H1 (cell line): Measurements from ENCODE around the gene ZFAND4. TPM values are rescaled to one million over a fixed set of nuclear protein-coding genes. Genes with fewer than 3 reads are reported as not detected.

ENCODE experiments used
- CTCF ChIA-PET: fragments of 300-600 bp; sonication (Branson Sonifier 250); formaldehyde crosslinking; loops from one replicate; lab custom pipeline; 2021; ENCODE audit not compliant: partially characterized antibody; lab: Charles Lee
- POLR2A ChIA-PET: fragments of 300-600 bp; sonication (Branson Sonifier 250); formaldehyde crosslinking; loops from one replicate; lab custom pipeline; 2021; ENCODE audit warnings: inconsistent platforms; ENCODE audit not compliant: partially characterized antibody; lab: Charles Lee
- DNase-seq, 2 experiments: peaks; one replicate each; pipeline versions ENCODE4 v3.0.0 to v3.0.0-alpha.2; 2010 to 2022; ENCODE audit warnings: low spot score in 2 of 2, low read depth in 1 of 2, mixed read lengths in 1 of 2
- FAIRE-seq: peaks from 2 replicates; lab custom pipeline; 2011; peaks lifted over from hg19 to GRCh38; lab: Jason Lieb, UNC
- H2AFZ ChIP-seq: 2 replicates; pipeline ENCODE4 v1.8.1; 2012; ENCODE audit warnings: low read length, inconsistent platforms
- H2AK5ac ChIP-seq: 2 replicates; pipeline ENCODE4 v1.6.1; 2013; ENCODE audit warnings: low read depth, low read length
- H2BK120ac ChIP-seq: replicated peaks from 2 replicates; pipeline ENCODE3; 2013; ENCODE audit warnings: low read depth, low read length, inconsistent platforms
- H2BK12ac ChIP-seq: 2 replicates; pipeline ENCODE4 v1.6.1; 2013; ENCODE audit warnings: low read depth, low read length
- H2BK15ac ChIP-seq: 2 replicates; pipeline ENCODE4 v1.6.1; 2013; ENCODE audit warnings: low read length
- H2BK20ac ChIP-seq: 2 replicates; pipeline ENCODE4 v1.6.1; 2013; ENCODE audit warnings: low read length
- H2BK5ac ChIP-seq: 2 replicates; pipeline ENCODE4 v1.6.1; 2013; ENCODE audit warnings: low read depth, low read length
- H3K14ac ChIP-seq: 2 replicates; pipeline ENCODE4 v1.6.1; 2013; ENCODE audit warnings: inconsistent platforms; ENCODE audit not compliant: insufficient read length
- H3K18ac ChIP-seq: 2 replicates; pipeline ENCODE4 v1.6.1; 2013; ENCODE audit warnings: low read length; ENCODE audit errors: extremely low read depth
- H3K23ac ChIP-seq: 2 replicates; pipeline ENCODE4 v1.6.1; 2013; ENCODE audit warnings: inconsistent platforms; ENCODE audit not compliant: insufficient read length
- H3K23me2 ChIP-seq: 2 replicates; pipeline ENCODE4 v1.6.1; 2013; ENCODE audit warnings: low read depth, low read length
- H3K27ac ChIP-seq: 2 replicates; pipeline ENCODE4 v1.6.1; 2011; ENCODE audit warnings: low read depth, low read length, inconsistent platforms
- H3K27me3 ChIP-seq, 4 experiments: replicated peaks in 1 of 4; 1 replicate in 1 of 4; 2 replicates in 3 of 4; pipeline versions ENCODE4 v1.6.1 to v1.8.1; 2011 to 2013; ENCODE audit warnings: low read length in 3 of 4, mild to moderate bottlenecking in 3 of 4, inconsistent platforms in 2 of 4, mixed read lengths in 2 of 4, moderate library complexity in 1 of 4; ENCODE audit not compliant: control insufficient read depth in 3 of 4, insufficient read depth in 3 of 4; ENCODE audit errors: extremely low read depth in 1 of 4
- H3K36me3 ChIP-seq, 4 experiments: 2 replicates each; pipeline versions ENCODE4 v1.6.1 to v1.8.1; 2011 to 2013; ENCODE audit warnings: mild to moderate bottlenecking in 4 of 4, low read length in 3 of 4, moderate library complexity in 2 of 4, control low read depth in 1 of 4, inconsistent platforms in 1 of 4; ENCODE audit not compliant: insufficient read depth in 4 of 4, control insufficient read depth in 2 of 4
- H3K4ac ChIP-seq: replicated peaks from 2 replicates; pipeline ENCODE3; 2013; ENCODE audit warnings: low read length, low read depth, mixed read lengths, inconsistent platforms; ENCODE audit not compliant: insufficient read length
- H3K4me1 ChIP-seq, 4 experiments: replicated peaks in 1 of 4; 1 replicate in 1 of 4; 2 replicates in 3 of 4; pipeline versions ENCODE4 v1.6.1 to v1.8.1; 2011 to 2013; ENCODE audit warnings: low read length in 3 of 4, inconsistent platforms in 2 of 4, mixed read lengths in 1 of 4; ENCODE audit not compliant: insufficient read depth in 4 of 4, control insufficient read depth in 3 of 4
- H3K4me2 ChIP-seq, 2 experiments: 2 replicates each; pipeline versions ENCODE4 v1.6.1 to v1.8.1; 2011 to 2013; ENCODE audit warnings: low read depth in 2 of 2, low read length in 2 of 2, control low read depth in 1 of 2, inconsistent platforms in 1 of 2, mild to moderate bottlenecking in 1 of 2; ENCODE audit not compliant: insufficient read depth in 1 of 2
- H3K4me3 ChIP-seq, 4 experiments: fragments of 200-600, 300-600 bp in 1 of 4; sonication (generic), shearing (Covaris generic), sonication (Bioruptor Twin) in 1 of 4; 2 replicates each; pipeline versions ENCODE4 v1.5.1 to v1.8.1; 2011 to 2016; ENCODE audit warnings: low read length in 4 of 4, low read depth in 3 of 4, control low read depth in 2 of 4, inconsistent platforms in 2 of 4, mild to moderate bottlenecking in 2 of 4, mixed read lengths in 1 of 4, moderate library complexity in 1 of 4; ENCODE audit not compliant: insufficient read depth in 2 of 4; ENCODE audit errors: extremely low read depth in 1 of 4
- H3K56ac ChIP-seq: replicated peaks from 2 replicates; pipeline ENCODE3; 2013; ENCODE audit warnings: low read depth, mild to moderate bottlenecking, mixed read lengths, low read length, inconsistent platforms; ENCODE audit not compliant: insufficient read length
- H3K79me1 ChIP-seq: 2 replicates; pipeline ENCODE4 v1.6.1; 2013; ENCODE audit warnings: low read depth, low read length, control low read depth
- H3K79me2 ChIP-seq, 2 experiments: 2 replicates each; pipeline versions ENCODE4 v1.6.1 to v1.8.1; 2012 to 2013; ENCODE audit warnings: low read length in 2 of 2, mild to moderate bottlenecking in 2 of 2, inconsistent platforms in 1 of 2; ENCODE audit not compliant: insufficient read depth in 2 of 2, control insufficient read depth in 1 of 2
- H3K9ac ChIP-seq, 4 experiments: replicated peaks in 1 of 4; 1 replicate in 1 of 4; 2 replicates in 3 of 4; pipeline versions ENCODE4 v1.6.1 to v1.8.1; 2011 to 2013; ENCODE audit warnings: low read depth in 3 of 4, low read length in 3 of 4, control low read depth in 2 of 4, mild to moderate bottlenecking in 2 of 4, moderate library complexity in 2 of 4, inconsistent platforms in 1 of 4; ENCODE audit errors: extremely low read depth in 1 of 4
- H3K9me3 ChIP-seq, 2 experiments: 2 replicates each; pipeline versions ENCODE4 v1.6.1 to v1.8.1; 2012 to 2013; ENCODE audit warnings: mild to moderate bottlenecking in 2 of 2, moderate library complexity in 2 of 2, control low read depth in 1 of 2, inconsistent platforms in 1 of 2, low read depth in 1 of 2, low read length in 1 of 2, mixed read lengths in 1 of 2; ENCODE audit not compliant: insufficient read depth in 2 of 2
- H4K20me1 ChIP-seq, 2 experiments: replicated peaks in 1 of 2; 2 replicates each; pipeline versions ENCODE3 to v1.8.1; 2011 to 2013; ENCODE audit warnings: inconsistent platforms in 2 of 2, low read length in 2 of 2, mild to moderate bottlenecking in 1 of 2; ENCODE audit not compliant: insufficient read depth in 2 of 2, control insufficient read depth in 1 of 2
- H4K5ac ChIP-seq: 2 replicates; pipeline ENCODE4 v1.6.1; 2013; ENCODE audit warnings: low read length, low read depth, mixed read lengths, inconsistent platforms; ENCODE audit not compliant: insufficient read length
- H4K8ac ChIP-seq: 2 replicates; pipeline ENCODE4 v1.8.0; 2013; ENCODE audit warnings: mild to moderate bottlenecking, moderate library complexity, low read length, inconsistent platforms; ENCODE audit not compliant: insufficient read depth; ENCODE audit errors: extremely low read depth
- H4K91ac ChIP-seq: replicated peaks from 2 replicates; pipeline ENCODE3; 2013; ENCODE audit warnings: low read length, mixed read lengths, inconsistent platforms; ENCODE audit not compliant: insufficient read length
- ATF2 ChIP-seq: IDR thresholded peaks from 2 replicates; pipeline ENCODE4 v1.6.1; 2012; ENCODE audit warnings: low read length, inconsistent platforms
- CHD1 ChIP-seq: IDR thresholded peaks from 2 replicates; pipeline ENCODE4 v1.6.1; 2012; ENCODE audit warnings: low read depth, low read length, improper control_type of control experiment
- RAD21 ChIP-seq, 2 experiments: IDR thresholded peaks in 1 of 2; conservative IDR thresholded peaks in 1 of 2; 2 replicates each; pipeline ENCODE4 v1.6.1; 2011; ENCODE audit warnings: low read depth in 2 of 2, low read length in 2 of 2, improper control_type of control experiment in 1 of 2, inconsistent platforms in 1 of 2, mild to moderate bottlenecking in 1 of 2, moderate library complexity in 1 of 2
- WGBS, 2 experiments: shearing (Covaris generic) in 1 of 2; methylation state at CpG; one replicate each; pipeline versions ENCODE4 v1.1.6 to v1.1.7; 2013 to 2015; ENCODE audit warnings: low lambda C conversion rate in 2 of 2, mixed read lengths in 2 of 2, inconsistent platforms in 1 of 2, low coverage in 1 of 2, missing lambda C conversion rate in 1 of 2; ENCODE audit not compliant: insufficient replicate concordance in 2 of 2, insufficient coverage in 1 of 2, insufficient read length in 1 of 2; ENCODE audit errors: extremely low coverage in 1 of 2, missing lambda C conversion rate in 1 of 2; 5-methylcytosine and 5-hydroxymethylcytosine counted together
- polyA plus RNA-seq, 7 experiments: library from polyadenylated mRNA; depleted of rRNA in 3 of 7; stranded (reverse) in 5 of 7; unstranded in 2 of 7; fragments of >200 nt in 5 of 7; fragments of 200-250 nt in 2 of 7; gene quantifications; 1 replicate in 5 of 7; 2 replicates in 1 of 7; 4 replicates in 1 of 7; pipeline versions ENCODE4 v1.2.1 to v1.2.3, GENCODE V29; 2011 to 2013; ENCODE audit warnings: missing spikeins in 2 of 7, mixed read lengths in 2 of 7
- total RNA-seq: library from RNA; stranded (reverse); fragmentation: NEBNext Ultra II Directional; extraction: Animal tissue kit (Norgen Biotek cat#: 25700); gene quantifications from 2 replicates; pipeline ENCODE4 v1.2.1, GENCODE V29; 2021

ZFAND4 gene
- total and polyA plus RNA-seq, 2 of the 8 experiments (the other 6 are each of a cell fraction or from before 2014, with no cell fraction given) = 2.8 to 17.8 TPM

- Histone ChIP-seq H3K4me1 (no peaks in the 10 kb centered on the region; a peak in 1 of 7 replicates), H3K14ac (no peak overlapping the region), H3K23ac (no peak overlapping the region), H3K9me3 (no peaks in the 10 kb centered on the region), H3K23me2 (no peaks in the 10 kb centered on the region), H3K4me2 (no peak overlapping the region), H3K56ac (no peak overlapping the region), H2AK5ac (no peak overlapping the region), H2BK15ac (no peak overlapping the region), H2AFZ (no peak overlapping the region), H4K8ac (no peak overlapping the region), H3K79me1 (no peaks in the 10 kb centered on the region), H3K4me3 (no peak overlapping the region), H4K5ac (no peak overlapping the region), H2BK120ac (no peak overlapping the region), H3K9ac (no peak overlapping the region), H3K4ac (no peak overlapping the region), H3K27ac (no peak overlapping the region), H3K18ac (no peak overlapping the region), H3K36me3 (no peaks in the 10 kb centered on the region), H4K91ac (no peak overlapping the region), H2BK12ac (no peak overlapping the region), H2BK5ac (no peak overlapping the region), H2BK20ac (no peak overlapping the region), H4K20me1 (no peaks in the 10 kb centered on the region), H3K27me3 (no peaks in the 10 kb centered on the region), H3K79me2 (peaks cover 0 to 11% of the 10 kb centered on the region in 2 experiments; a peak in 1 of 4 replicates)
- TF ChIP-seq RAD21 (IDR thresholded peaks at IDR 0.05 in 1 of 2, conservative IDR thresholded peaks at IDR 0.05 in 1 of 2; ENCODE audit: low read depth in 2 of 2, low read length in 2 of 2) (no peak), CHD1 (no peak), ATF2 (no peak)
- WGBS, 2 experiments = 86% methylated on average over 3 of the region's 3 CpGs; no CpG with 5 or more reads in 1 of the 2 experiments
- FAIRE-seq (no peak), DNase-seq (no peak)
- CTCF ChIA-PET = no interaction called here
- POLR2A ChIA-PET = interaction anchor here (0.6 kb wide), 1 partner anchor 96 kb away, joined by 3 read pairs; no protein-coding TSS in a partner anchor
These were observed 106.2 kb downstream of the ZFAND4 start for GRCh38 chr10:45566415-45566814.
